PFSK-1 (cell line): Measurements from ENCODE around the gene SEMA6A.

Source experiments
- FOXP2 ChIP-seq: optimal IDR thresholded peaks from 2 replicates; pipeline ENCODE3; 2011; ENCODE audit warnings: borderline replicate concordance, control low read depth, inconsistent platforms; ENCODE audit not compliant: insufficient read depth; ENCODE audit errors: extremely low read length, extremely low read depth
- POLR2AphosphoS5 ChIP-seq: IDR thresholded peaks from 2 replicates; pipeline ENCODE4 v1.6.1; 2012; ENCODE audit warnings: low read depth, mild to moderate bottlenecking, control low read depth, low read length, moderate library complexity
- SIN3A ChIP-seq: IDR thresholded peaks from 2 replicates; pipeline ENCODE4 v1.6.1; 2012; ENCODE audit warnings: mild to moderate bottlenecking, low read length, moderate library complexity, borderline replicate concordance; ENCODE audit not compliant: insufficient read depth
- TAF1 ChIP-seq: IDR thresholded peaks from 2 replicates; pipeline ENCODE4 v1.6.1; 2012; ENCODE audit warnings: low read length, control low read depth, borderline replicate concordance; ENCODE audit not compliant: insufficient read depth
- TF ChIP-seq, protein P1 (sequence below), 2 experiments: IDR thresholded peaks; 2 replicates each; pipeline versions ENCODE4 v1.6.1 to v1.8.0; 2011 to 2012; ENCODE audit warnings: low read depth in 2 of 2, low read length in 2 of 2, control low read depth in 1 of 2, inconsistent platforms in 1 of 2, mild to moderate bottlenecking in 1 of 2, moderate library complexity in 1 of 2; ENCODE audit not compliant: insufficient read depth in 1 of 2

SEMA6A gene

DNA sequence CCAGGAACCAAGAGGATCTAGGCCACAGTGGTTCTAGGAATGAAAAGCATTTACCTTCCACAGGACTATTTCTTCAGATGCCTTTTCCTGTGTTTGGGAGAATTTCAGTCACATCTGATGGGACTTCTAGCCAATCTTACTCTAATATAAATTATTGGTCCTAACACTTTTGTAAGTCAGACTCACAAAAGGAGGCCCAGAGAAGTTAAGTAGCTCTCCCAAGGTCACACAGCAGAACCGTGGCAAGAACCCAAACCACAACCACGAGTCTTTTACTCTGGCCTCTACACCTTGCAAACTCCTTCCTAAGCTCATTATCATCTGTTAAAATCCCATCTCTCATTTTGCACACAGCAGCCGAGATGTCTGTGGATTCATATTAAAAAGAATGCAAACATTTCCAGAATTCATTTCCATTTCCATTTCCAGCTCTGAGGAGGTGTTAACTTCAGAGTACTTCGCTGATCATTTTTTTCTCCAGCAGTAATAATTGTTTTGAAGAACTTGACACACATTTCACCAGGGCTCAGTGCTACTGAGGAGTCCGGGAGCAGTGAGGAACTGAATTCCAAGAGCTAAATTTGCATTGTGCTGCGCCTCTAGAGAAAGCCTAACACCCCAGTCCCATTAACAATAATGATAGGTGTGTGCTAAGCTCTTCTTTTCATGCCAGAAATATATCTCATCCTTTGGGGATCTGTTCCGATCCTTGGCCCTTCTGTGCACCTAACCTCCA lies 168.1 kb downstream of the SEMA6A start:
- TF ChIP-seq, protein P1, sequence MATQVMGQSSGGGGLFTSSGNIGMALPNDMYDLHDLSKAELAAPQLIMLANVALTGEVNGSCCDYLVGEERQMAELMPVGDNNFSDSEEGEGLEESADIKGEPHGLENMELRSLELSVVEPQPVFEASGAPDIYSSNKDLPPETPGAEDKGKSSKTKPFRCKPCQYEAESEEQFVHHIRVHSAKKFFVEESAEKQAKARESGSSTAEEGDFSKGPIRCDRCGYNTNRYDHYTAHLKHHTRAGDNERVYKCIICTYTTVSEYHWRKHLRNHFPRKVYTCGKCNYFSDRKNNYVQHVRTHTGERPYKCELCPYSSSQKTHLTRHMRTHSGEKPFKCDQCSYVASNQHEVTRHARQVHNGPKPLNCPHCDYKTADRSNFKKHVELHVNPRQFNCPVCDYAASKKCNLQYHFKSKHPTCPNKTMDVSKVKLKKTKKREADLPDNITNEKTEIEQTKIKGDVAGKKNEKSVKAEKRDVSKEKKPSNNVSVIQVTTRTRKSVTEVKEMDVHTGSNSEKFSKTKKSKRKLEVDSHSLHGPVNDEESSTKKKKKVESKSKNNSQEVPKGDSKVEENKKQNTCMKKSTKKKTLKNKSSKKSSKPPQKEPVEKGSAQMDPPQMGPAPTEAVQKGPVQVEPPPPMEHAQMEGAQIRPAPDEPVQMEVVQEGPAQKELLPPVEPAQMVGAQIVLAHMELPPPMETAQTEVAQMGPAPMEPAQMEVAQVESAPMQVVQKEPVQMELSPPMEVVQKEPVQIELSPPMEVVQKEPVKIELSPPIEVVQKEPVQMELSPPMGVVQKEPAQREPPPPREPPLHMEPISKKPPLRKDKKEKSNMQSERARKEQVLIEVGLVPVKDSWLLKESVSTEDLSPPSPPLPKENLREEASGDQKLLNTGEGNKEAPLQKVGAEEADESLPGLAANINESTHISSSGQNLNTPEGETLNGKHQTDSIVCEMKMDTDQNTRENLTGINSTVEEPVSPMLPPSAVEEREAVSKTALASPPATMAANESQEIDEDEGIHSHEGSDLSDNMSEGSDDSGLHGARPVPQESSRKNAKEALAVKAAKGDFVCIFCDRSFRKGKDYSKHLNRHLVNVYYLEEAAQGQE (IDR thresholded peaks at IDR 0.05; ENCODE audit: insufficient read depth in 1 of 2, low read depth in 2 of 2, low read length in 2 of 2), result no peak
- TF ChIP-seq POLR2AphosphoS5, result no peak
- no peak for TF ChIP-seq SIN3A
- TF ChIP-seq FOXP2, result no peak
- no peak for TF ChIP-seq TAF1

DNA sequence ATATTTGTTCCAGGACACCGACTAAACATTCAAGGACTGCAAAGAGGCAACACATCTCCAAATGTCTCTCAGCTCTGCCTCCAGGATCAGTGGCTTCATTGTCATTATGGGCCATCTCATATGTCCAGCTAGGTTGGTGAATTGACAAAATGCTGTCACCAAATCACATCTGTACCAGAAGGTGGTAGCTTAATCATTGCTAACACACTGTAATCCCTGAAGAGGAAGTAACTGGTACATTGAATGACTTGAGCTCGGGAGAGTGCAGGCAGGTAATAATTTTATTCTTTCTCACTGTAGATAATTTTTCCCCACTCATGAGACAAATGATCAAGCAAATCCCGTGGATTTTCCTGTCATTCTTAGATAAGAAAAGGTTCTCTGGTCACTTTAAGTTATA lies 169.8 kb downstream of the SEMA6A start:
- TF ChIP-seq POLR2AphosphoS5 (no peak), FOXP2 (no peak), SIN3A (no peak), TAF1 (no peak)
- TF ChIP-seq, protein P1 (IDR thresholded peaks at IDR 0.05; ENCODE audit: insufficient read depth in 1 of 2, low read depth in 2 of 2, low read length in 2 of 2), result no peak

DNA sequence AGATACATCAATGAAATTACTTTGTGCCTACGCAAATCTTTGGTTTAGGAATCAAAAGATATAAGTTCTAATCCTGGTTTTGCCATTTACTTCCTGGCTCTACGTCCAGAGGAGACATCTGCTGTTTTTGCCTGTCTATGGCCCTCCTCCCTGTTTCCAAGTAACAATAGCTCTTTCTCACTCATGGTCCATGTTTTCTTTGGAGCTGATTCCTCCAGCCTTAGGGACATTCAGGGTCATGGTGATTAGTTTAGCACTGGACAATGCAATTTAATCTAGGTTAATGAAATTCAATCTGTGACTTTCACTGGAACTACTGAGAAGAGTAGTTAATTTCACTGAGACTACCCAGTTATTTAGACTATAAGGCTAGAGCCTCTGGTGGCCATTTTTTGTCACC lies 170.6 kb downstream of the SEMA6A start:
- no peak for TF ChIP-seq TAF1
- no peak for TF ChIP-seq POLR2AphosphoS5
- no peak for TF ChIP-seq FOXP2
- TF ChIP-seq, protein P1 (IDR thresholded peaks at IDR 0.05; ENCODE audit: insufficient read depth in 1 of 2, low read depth in 2 of 2, low read length in 2 of 2), result no peak
- no peak for TF ChIP-seq SIN3A

DNA sequence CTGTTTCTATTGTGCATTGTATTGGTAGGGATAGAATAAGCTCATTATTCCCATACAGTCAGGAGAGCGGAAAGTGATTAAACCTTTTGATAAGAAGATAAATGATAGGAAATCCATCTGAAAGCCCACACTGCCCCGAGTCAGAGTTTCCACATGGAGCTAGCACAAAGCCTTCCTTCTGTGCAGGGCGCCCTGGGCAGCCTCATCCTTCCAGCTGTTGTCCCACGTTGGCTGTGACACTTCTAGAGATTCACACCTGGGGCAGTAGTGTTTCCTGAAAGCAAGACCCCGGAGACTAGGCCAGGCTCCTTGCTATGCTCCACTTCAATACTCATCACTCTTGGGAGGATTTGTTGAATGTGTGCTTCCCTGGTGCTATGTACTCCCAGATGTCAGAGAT lies 172.4 kb downstream of the SEMA6A start:
- TF ChIP-seq POLR2AphosphoS5 (no peak), SIN3A (no peak), TAF1 (no peak), FOXP2 (no peak)
- TF ChIP-seq, protein P1 (IDR thresholded peaks at IDR 0.05; ENCODE audit: insufficient read depth in 1 of 2, low read depth in 2 of 2, low read length in 2 of 2), result no peak

DNA sequence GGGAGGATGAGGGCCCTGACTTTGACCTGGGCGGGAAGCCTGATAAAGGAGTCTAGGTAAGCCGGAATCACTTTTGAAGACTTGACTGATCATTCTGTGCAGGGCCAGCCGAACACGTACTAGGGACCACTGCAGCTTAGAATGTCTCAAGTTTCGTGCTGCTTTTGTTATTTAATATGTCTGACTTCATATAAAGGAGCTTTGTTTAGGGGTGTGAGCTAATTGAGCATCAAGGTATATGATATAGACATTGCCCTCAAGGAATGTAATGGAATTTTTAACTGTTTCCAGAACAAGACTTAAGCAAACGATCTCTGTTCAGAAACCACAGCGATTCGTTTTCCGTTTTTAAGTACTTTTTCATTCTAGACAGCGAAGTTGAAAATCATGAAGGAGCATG lies 173.0 kb downstream of the SEMA6A start:
- TF ChIP-seq, protein P1 (IDR thresholded peaks at IDR 0.05; ENCODE audit: insufficient read depth in 1 of 2, low read depth in 2 of 2, low read length in 2 of 2), result no peak
- no peak for TF ChIP-seq FOXP2
- no peak for TF ChIP-seq SIN3A
- TF ChIP-seq POLR2AphosphoS5, result no peak
- TF ChIP-seq TAF1, result no peak
